Stimulated activated CD8-positive, alpha-beta memory T cell treated with anti-CD3 and anti-CD28 coated beads, Interleukin-2, amount 100 ng/mL, for 1 hour (primary cell): ENCODE data around the gene PELI3.
"Not testable (repeated sequence)": the region's sequence is repeated elsewhere in the genome, so short reads cannot be mapped to it uniquely, and the experiment has no call there.

Source experiments
- DNase-seq, 2 donors: peaks; one replicate each; pipeline ENCODE4 v3.0.0-alpha.2; 2020; ENCODE audit warnings: low read depth in 2 of 2

The PELI3 gene

GRCh38 chr11:66447012-66447411 lies 19.7 kb upstream of the PELI3 start:
- DNase-seq = no peak

- DNase-seq = no peak
Measured at GRCh38 chr11:66448523-66448922, 18.2 kb upstream of the PELI3 start.

- no peak for DNase-seq
Measured at GRCh38 chr11:66450560-66450959, 16.1 kb upstream of the PELI3 start.

GRCh38 chr11:66451663-66452062 lies 15.0 kb upstream of the PELI3 start:
- DNase-seq = no peak

GRCh38 chr11:66454247-66454646 lies 12.5 kb upstream of the PELI3 start:
- DNase-seq = no peak

GRCh38 chr11:66454828-66455227 lies 11.9 kb upstream of the PELI3 start:
- no peak for DNase-seq

GRCh38 chr11:66457826-66458225 lies 8.9 kb upstream of the PELI3 start:
- no peak for DNase-seq

GRCh38 chr11:66459138-66459778 lies 7.4 kb upstream of the PELI3 start:
- DNase-seq = no peak

- DNase-seq = no peak
Measured at GRCh38 chr11:66462010-66462409, 4.7 kb upstream of the PELI3 start.

- DNase-seq = no peak
Measured at GRCh38 chr11:66462911-66463310, 3.8 kb upstream of the PELI3 start.

GRCh38 chr11:66464116-66464515 lies 2.6 kb upstream of the PELI3 start:
- DNase-seq = not testable (repeated sequence)

GRCh38 chr11:66464916-66465315 lies 1.8 kb upstream of the PELI3 start:
- DNase-seq = no peak

GRCh38 chr11:66465373-66466224 lies 1.1 kb upstream of the PELI3 start:
- DNase-seq = no peak

- no peak for DNase-seq
Measured at GRCh38 chr11:66467034-66467659, 442 bp downstream of the PELI3 start.

GRCh38 chr11:66467756-66468155 lies 1.1 kb downstream of the PELI3 start:
- DNase-seq = no peak

GRCh38 chr11:66468691-66469090 lies 2.0 kb downstream of the PELI3 start:
- DNase-seq = no peak

- DNase-seq = no peak
Measured at GRCh38 chr11:66469441-66469840, 2.7 kb downstream of the PELI3 start.

GRCh38 chr11:66470015-66470414 lies 3.3 kb downstream of the PELI3 start:
- no peak for DNase-seq

GRCh38 chr11:66471142-66471541 lies 4.4 kb downstream of the PELI3 start:
- DNase-seq = no peak

- no peak for DNase-seq
Measured at GRCh38 chr11:66472054-66472453, 5.3 kb downstream of the PELI3 start.

- DNase-seq = no peak
Measured at GRCh38 chr11:66473167-66473566, 6.5 kb downstream of the PELI3 start.

GRCh38 chr11:66473608-66474515 lies 7.2 kb downstream of the PELI3 start:
- no peak for DNase-seq
